Ovary (tissue), 9 donors: ENCODE results near the gene ZNF541. TPM values are rescaled to one million over a fixed set of nuclear protein-coding genes. Genes with fewer than 3 reads are reported as not detected.

Source experiments
- DNase-seq, 5 donors: peaks; one replicate each; pipeline ENCODE4 v3.0.0-alpha.2; 2019 to 2020
- H3K27ac ChIP-seq, 2 donors: fragments of 200-600 bp; one replicate each; pipeline versions ENCODE4 v1.5.1 to v1.8.0; 2019 to 2022
- H3K27me3 ChIP-seq: fragments of 200-600 bp; one replicate; pipeline ENCODE4 v1.8.0; 2022
- H3K36me3 ChIP-seq: fragments of 200-600 bp; sonication (generic); one replicate; pipeline ENCODE4 v1.5.1; 2019
- H3K4me1 ChIP-seq: one replicate; pipeline ENCODE4 v1.8.1; 2013; ENCODE audit warnings: mild to moderate bottlenecking, moderate library complexity; ENCODE audit not compliant: insufficient read depth
- H3K4me3 ChIP-seq: fragments of 200-600 bp; sonication (generic); one replicate; pipeline ENCODE4 v1.5.1; 2017
- H3K9me3 ChIP-seq, 2 donors: fragments of 200-600 bp in 1 of 2; sonication (generic) in 1 of 2; one replicate each; pipeline versions ENCODE4 v1.5.1 to v1.8.1; 2013 to 2019; ENCODE audit warnings: mild to moderate bottlenecking in 1 of 2, moderate library complexity in 1 of 2
- CTCF ChIP-seq, 3 donors: fragments of 450-650 bp in 2 of 3; fragments of 200-600 bp in 1 of 3; IDR thresholded peaks; one replicate each; pipeline versions ENCODE4 v1.5.1 to v1.8.0; 2016 to 2022; ENCODE audit warnings: antibody characterized with exemption in 3 of 3, mild to moderate bottlenecking in 1 of 3
- EP300 ChIP-seq: sonication (generic); formaldehyde crosslinking; IDR thresholded peaks from one replicate; pipeline ENCODE4 v1.6.1; 2017; ENCODE audit warnings: antibody characterized with exemption
- POLR2A ChIP-seq: fragments of 450-650 bp; IDR thresholded peaks from one replicate; pipeline ENCODE4 v1.6.1; 2017; ENCODE audit warnings: antibody characterized with exemption, mild to moderate bottlenecking, moderate library complexity
- WGBS, 3 donors: extraction: QIAGEN DNeasy Blood & Tissue Kit in 1 of 3; methylation state at CpG; one replicate each; pipeline versions ENCODE4 v1.1.5 to v1.1.7; 2013 to 2017; 5-methylcytosine and 5-hydroxymethylcytosine counted together
- intact Hi-C, 4 donors: fragments of 100-400 bp; cut with DNase I; formaldehyde crosslinking; loops; one replicate each; pipeline versions ENCODE4 v1.11.0 to v1.15.1; 2022 to 2023
- polyA plus RNA-seq, 2 donors: library from polyadenylated mRNA; stranded (reverse); fragments of 200-250 nt in 1 of 2; fragments of 350-450 nt in 1 of 2; fragmentation: Illumina TruSeq in 1 of 2; extraction: RNeasy Lipid Tissue Mini Kit (QIAGEN cat#74804) in 1 of 2; gene quantifications; one replicate each; pipeline ENCODE4 v1.2.3, GENCODE V29; 2013 to 2014
- total RNA-seq, 7 donors: library from RNA; depleted of rRNA in 2 of 7; stranded (reverse); fragments of >200 nt in 2 of 7; fragmentation: NEBNext Ultra II Directional in 3 of 7; extraction: Animal tissue kit (Norgen Biotek cat#: 25700) in 3 of 7; gene quantifications; one replicate each; pipeline versions ENCODE4 v1.1.0 to v1.2.4, GENCODE V29; 2016 to 2023
- donor health status: DM: no; HTN: no; CAD: no; lungs with moderate emphysema.
- donor health status: DM: no; HTN: no; CAD: no.
- donor health status: Bipolar disorder and iron deficiency.
- donor health status: DM: yes; HTN: yes; CAD: no.
- donor health status: DM: no; HTN: no; CAD: no.
- donor health status: DM: yes; HTN: yes; CAD: no.

ZNF541 gene
- total and polyA plus RNA-seq, 9 donors, result 0.62 to 2.5 (median 1.5) TPM

GRCh38 chr19:47610902-47611301 lies 38.0 kb upstream of the ZNF541 start:
- no peak overlapping the region for H3K27ac ChIP-seq
- no peak for DNase-seq
- no peaks in the 10 kb centered on the region for H3K27me3 ChIP-seq
- H3K4me1 ChIP-seq, result peaks cover 11% of the 10 kb centered on the region
- H3K36me3 ChIP-seq, result no peaks in the 10 kb centered on the region
- H3K9me3 ChIP-seq, result no peaks in the 10 kb centered on the region
- H3K4me3 ChIP-seq, result peak overlapping the region; percentile 62
- TF ChIP-seq POLR2A (no peak), CTCF (IDR thresholded peaks at IDR 0.05) (no peak), EP300 (no peak)
- 45 to 52% (median 50%) methylated on average over 7 of the region's 7 CpGs for WGBS, 3 donors
- intact Hi-C loops, result no loop called here

DNA sequence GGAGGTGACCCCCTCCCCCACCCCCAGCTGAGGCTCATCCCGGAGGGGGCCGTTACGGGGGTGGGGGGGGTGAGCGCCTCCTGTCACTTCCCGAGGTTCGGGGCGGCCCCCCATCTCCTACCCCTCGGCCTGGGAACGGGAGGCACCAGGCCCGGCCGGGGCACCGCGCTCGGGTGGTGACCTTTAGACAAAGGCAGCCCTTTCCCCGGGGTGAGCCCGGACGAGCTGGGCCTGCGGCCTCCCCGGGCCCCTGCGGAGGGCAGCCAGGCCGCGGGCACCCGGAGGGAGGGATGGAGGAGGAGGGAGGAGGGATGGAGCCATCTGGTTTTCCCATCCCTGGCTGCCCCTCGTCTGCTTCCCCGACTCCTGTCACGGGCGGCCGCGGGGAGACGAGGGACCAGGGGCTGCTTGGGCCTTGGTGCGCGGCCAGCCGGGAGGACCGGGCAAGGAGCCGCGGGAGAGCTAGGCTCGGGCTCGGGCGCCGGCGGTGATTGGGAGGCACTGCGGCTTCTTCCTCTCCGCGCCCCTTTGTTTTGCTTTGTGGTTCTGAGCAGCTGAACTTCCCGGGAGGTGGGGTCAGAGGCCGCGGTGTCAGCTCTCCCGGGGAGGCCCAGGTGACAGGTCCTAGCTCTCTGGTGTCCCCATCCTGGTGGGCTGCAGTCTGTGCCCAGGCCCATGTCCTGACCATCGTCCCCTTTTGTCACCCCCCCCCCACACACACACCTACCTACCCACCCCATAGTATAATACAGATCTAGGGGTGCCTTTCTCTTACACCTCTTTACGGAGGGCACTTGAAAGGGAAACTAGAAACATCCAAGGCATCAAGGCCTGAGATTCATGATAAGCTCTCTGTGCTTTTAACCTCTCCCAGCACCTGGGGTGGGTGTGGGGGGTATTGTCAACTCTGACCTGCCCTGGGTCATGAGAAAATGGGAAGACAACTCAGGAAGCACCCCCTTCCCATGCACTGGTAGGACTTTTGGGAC lies 37.3 kb upstream of the ZNF541 start:
- Histone ChIP-seq H3K27ac (peak overlapping the region; percentile 76 to 77), H3K4me1 (peaks cover 11% of the 10 kb centered on the region), H3K9me3 (no peaks in the 10 kb centered on the region), H3K4me3 (peak overlapping the region; percentile 62), H3K36me3 (no peaks in the 10 kb centered on the region), H3K27me3 (no peaks in the 10 kb centered on the region)
- 0 to 1% (median 0%) methylated on average over 29 to 50 of the region's 50 CpGs for WGBS, 3 donors
- TF ChIP-seq CTCF (IDR thresholded peaks at IDR 0.05), result no peak
- TF ChIP-seq POLR2A, result no peak
- TF ChIP-seq EP300, result no peak
- intact Hi-C loops, result loop anchor here in 2 of 4 donors (10.0 kb wide), 2 partner anchors 55 to 95 kb away; partner anchors contain the start of gene NAPA (in 2 of the 2)
- peak; percentile 35 to 70 (median 57) for DNase-seq

GRCh38 chr19:47608969-47609905 lies 36.3 kb upstream of the ZNF541 start, which contains the start of gene BICRA:
BICRA (plus strand) TSS chr19:47609134; CDS start chr19:47673575, 64,441 bp downstream.
- peak; percentile 82 to 91 (median 85) for DNase-seq
- WGBS, 3 donors, result 0 to 2% (median 1%) methylated on average over 62 to 93 of the region's 94 CpGs
- intact Hi-C loops, result loop anchor here in 2 of 4 donors (10.0 kb wide), 2 partner anchors 56 to 94 kb away; partner anchors contain the start of gene NAPA (in 2 of the 2)

More at GRCh38 chr19:47608969-47609905, 36.3 kb upstream of the ZNF541 start, which contains the start of gene BICRA:
- H3K4me1 ChIP-seq, result peaks cover 11% of the 10 kb centered on the region
- H3K36me3 ChIP-seq, result no peaks in the 10 kb centered on the region
- no peak for TF ChIP-seq CTCF (IDR thresholded peaks at IDR 0.05)
- no peak for TF ChIP-seq POLR2A
- TF ChIP-seq EP300, result no peak
- no peaks in the 10 kb centered on the region for H3K9me3 ChIP-seq
- H3K27me3 ChIP-seq, result no peaks in the 10 kb centered on the region
- peak within 1 kb of the TSS; percentile 88 to 96 for H3K27ac ChIP-seq
- peak within 1 kb of the TSS; percentile 79 for H3K4me3 ChIP-seq
